Eye (tissue), 1 donor: ENCODE results near the gene GKAP1.
"Not testable (repeated sequence)": the region's sequence is repeated elsewhere in the genome, so short reads cannot be mapped to it uniquely, and the experiment has no call there.

Source experiments
- DNase-seq: peaks from one replicate; pipeline ENCODE4 v3.0.0-alpha.2; 2015

The GKAP1 gene

DNA sequence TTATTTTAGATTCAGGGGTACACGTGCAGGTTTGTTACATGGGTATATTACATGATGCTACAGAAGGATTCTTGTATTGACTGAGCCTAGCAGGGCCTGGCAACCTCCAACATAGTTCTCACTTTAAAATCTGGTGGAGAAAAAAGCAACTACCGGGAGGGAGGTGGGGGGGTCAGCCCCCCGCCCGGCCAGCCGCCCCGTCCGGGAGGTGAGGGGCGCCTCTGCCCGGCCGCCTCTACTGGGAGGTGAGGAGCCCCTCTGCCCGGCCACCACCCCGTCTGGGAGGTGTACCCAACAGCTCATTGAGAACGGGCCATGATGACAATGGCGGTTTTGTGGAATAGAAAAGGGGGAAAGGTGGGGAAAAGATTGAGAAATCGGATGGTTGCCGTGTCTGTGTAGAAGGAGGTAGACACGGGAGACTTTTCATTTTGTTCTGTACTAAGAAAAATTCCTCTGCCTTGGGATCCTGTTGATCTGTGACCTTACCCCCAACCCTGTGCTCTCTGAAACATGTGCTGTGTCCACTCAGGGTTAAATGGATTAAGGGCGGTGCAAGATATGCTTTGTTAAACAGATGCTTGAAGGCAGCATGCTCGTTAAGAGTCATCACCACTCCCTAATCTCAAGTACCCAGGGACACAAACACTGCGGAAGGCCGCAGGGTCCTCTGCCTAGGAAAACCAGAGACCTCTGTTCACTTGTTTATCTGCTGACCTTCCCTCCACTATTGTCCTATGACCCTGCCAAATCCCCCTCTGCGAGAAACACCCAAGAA lies 88.8 kb downstream of the GKAP1 start:
- not testable (repeated sequence) for DNase-seq

- no peak for DNase-seq
Measured at GRCh38 chr9:83724436-83724835, 93.1 kb downstream of the GKAP1 start.

- no peak for DNase-seq
Measured at GRCh38 chr9:83722726-83723495, 94.7 kb downstream of the GKAP1 start.

DNA sequence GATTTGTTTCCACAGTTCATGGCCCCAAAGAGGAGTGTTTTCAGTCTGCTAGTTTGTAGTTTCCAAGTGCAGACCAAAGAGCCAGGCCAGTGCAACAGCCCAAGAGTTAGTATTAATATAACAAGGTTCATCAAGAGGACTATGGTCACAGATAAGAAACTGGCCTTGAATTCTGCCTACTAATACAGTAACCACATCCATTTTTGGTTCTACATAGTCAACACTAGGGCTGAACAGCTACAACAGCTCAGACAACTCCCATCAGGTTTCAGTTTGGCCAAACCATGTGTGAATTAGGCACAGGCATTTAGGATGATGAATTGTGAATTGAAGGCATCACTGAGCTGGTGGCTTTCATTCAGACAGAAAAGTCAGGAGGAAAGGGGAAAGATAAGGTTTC lies 96.1 kb downstream of the GKAP1 start:
- no peak for DNase-seq

GRCh38 chr9:83715794-83716193 lies 101.8 kb downstream of the GKAP1 start:
- no peak for DNase-seq

- no peak for DNase-seq
Measured at GRCh38 chr9:83715221-83715620, 102.3 kb downstream of the GKAP1 start.

- DNase-seq: no peak
Measured at GRCh38 chr9:83714329-83714728, 103.2 kb downstream of the GKAP1 start.

DNA sequence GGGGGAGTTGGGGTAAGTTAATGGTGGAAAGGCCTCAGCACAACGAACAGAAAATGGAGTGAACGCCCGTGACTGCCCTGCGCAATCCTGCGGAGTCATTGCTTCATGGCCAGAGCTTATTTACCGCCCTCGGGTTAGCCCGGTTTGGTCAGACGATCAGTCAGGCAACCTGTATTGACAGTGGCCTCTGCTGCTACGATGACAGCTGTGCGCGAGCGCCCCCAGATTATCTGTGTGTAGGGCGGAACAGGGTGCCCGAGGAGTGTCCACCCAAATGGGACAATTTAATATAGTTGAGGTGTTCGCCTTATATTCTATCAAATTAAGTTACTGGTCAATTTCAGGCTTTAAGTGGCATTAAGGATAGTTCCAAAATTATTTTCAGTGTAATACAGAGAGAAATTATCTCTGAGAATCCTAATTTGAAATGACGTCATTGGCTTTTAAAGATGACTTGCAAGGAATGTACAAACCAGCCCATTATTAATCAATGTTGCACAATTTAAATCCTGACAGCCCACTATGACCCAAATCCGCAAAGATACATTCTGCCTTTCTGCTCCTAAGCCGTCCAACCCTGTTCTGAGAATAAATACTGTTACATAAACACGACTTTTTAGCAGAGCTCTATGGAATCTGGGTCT lies 108.9 kb downstream of the GKAP1 start:
- DNase-seq: no peak

- DNase-seq: peak; percentile 98
Measured at GRCh38 chr9:83707768-83708514, 109.6 kb downstream of the GKAP1 start, which contains the start of gene UBQLN1. TSS of gene UBQLN1 (minus strand) at chr9:83707958. CDS start at chr9:83707679, 279 bp downstream.

GRCh38 chr9:83707518-83707767 lies 110.1 kb downstream of the GKAP1 start:
- DNase-seq: no peak

GRCh38 chr9:83706676-83707517 lies 110.7 kb downstream of the GKAP1 start:
- peak; percentile 90 for DNase-seq

DNA sequence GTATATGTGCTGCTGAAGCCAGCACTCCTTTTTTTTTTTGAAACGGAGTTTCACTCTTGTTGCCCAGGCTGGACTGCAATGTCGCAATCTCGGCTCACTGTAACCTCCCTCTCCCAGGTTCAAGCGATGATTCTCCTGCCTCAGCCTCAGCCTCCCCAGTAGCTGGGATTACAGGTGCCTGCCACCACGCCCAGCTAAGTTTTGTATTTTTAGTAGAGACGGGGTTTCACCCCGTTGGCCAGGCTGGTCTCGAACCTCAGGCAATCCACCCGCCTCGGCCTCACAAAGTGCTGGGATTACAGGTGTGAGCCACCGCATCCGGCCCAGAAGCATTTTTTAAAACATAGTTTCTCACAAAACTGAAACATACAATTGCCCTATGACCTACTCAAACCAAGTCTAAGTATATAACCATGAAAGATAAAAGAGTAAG lies 112.3 kb downstream of the GKAP1 start:
- DNase-seq: not testable (repeated sequence)

GRCh38 chr9:83701769-83702168 lies 115.8 kb downstream of the GKAP1 start:
- peak; percentile 6 for DNase-seq

DNA sequence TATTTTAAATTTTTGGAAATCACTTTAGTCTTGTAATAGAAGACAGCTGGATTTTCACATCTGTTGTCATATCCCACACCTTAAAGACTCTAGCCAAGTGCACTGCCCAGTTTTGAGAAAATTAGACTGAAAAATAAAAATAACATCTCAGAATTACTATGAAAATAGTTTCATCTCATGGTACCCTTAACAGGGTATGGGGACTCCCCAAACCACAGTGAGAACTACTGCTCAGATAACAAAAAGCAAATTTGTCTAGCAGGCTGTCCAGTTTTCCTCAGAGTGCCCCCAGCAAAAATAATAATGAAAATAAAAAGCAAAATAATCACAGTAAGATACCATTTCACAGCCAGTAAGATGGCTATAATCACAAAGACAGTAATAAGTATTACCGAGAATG lies 116.3 kb downstream of the GKAP1 start:
- DNase-seq: no peak

- DNase-seq: no peak
Measured at GRCh38 chr9:83699615-83700014, 118.0 kb downstream of the GKAP1 start.

DNA sequence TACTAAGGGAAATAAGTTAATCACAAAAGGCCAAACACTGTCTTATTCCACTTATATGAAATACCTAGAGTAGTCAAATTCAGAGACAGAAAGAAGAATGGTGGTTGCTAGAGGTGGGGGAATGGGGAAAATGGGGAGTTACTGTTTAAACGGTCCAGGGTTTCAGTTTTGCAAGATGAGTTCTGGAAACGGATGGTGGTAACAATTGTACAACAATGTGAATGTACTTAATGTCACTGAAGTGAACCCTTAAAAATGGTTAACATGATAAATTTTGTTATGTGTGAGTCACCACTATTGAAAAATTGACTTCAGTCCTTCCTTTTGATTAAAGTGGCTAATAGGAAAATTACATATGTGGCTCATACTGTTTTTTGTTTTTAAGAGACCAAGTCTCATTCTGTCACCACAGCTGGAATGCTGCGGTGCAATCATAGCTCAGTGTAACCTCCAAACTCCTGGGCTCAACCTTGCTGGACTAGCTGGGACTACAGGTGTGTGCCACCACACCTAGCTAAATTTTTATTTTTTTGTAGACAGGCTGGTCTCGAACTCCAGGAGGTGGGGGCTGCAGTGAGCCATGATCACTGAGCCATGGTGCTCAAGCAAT lies 118.5 kb downstream of the GKAP1 start:
- no peak for DNase-seq

DNA sequence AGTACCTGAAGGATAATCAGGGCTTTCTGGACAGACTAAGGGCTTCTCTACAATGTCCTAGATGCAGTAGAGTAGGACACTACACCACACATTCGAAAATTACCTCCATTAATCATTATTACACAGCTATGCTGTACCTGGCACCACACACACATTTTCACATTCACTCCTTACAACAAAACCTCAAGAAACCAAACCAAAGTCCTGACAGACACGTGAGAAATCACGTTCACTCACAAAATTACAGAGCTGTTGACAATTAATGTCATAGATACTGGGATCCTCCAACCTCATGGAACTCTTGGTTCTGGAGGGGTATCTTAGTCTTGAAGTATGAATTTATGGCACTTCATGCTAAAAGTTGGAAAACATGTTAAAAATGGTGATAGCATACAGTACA lies 126.1 kb downstream of the GKAP1 start:
- no peak for DNase-seq
